ENCODE measurements around the gene C4orf17. TPM values are rescaled to one million over a fixed set of nuclear protein-coding genes. Genes with fewer than 3 reads are reported as not detected.

Gene C4orf17
- total RNA-seq, 1 donor from 2014 or later = not detected

DNA sequence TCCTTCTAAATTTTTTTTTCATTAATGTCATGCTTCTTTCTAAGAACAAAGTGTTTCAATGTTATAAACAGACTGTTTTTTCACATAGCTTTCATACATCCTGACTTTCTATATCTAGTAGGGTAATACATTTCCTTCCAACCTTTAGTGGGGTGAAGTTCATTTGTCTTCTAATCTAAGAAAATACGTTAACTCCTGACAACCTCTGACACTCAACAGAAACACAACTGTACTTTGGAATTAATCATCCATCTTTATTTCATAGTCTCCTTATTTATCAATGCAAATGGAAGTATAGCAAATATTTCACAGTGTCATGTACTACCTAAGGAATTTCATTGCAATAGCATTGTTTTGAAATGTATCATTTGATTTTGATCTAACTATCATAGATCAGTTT is 61.1 kb downstream of the C4orf17 start:
- Mint-ChIP-seq H3K9me3 (no peaks in the 10 kb centered on the region), H3K4me1 (ENCODE audit: unreplicated experiment) (no peaks in the 10 kb centered on the region), H3K27me3 (peaks cover 40% of the 10 kb centered on the region), H3K4me3 (no peak overlapping the region), H3K36me3 (no peaks in the 10 kb centered on the region), H3K27ac (no peak overlapping the region)
- DNase-seq (ENCODE audit: extremely low spot score, unreplicated experiment) = no peak
- TF ChIP-seq, protein P1, sequence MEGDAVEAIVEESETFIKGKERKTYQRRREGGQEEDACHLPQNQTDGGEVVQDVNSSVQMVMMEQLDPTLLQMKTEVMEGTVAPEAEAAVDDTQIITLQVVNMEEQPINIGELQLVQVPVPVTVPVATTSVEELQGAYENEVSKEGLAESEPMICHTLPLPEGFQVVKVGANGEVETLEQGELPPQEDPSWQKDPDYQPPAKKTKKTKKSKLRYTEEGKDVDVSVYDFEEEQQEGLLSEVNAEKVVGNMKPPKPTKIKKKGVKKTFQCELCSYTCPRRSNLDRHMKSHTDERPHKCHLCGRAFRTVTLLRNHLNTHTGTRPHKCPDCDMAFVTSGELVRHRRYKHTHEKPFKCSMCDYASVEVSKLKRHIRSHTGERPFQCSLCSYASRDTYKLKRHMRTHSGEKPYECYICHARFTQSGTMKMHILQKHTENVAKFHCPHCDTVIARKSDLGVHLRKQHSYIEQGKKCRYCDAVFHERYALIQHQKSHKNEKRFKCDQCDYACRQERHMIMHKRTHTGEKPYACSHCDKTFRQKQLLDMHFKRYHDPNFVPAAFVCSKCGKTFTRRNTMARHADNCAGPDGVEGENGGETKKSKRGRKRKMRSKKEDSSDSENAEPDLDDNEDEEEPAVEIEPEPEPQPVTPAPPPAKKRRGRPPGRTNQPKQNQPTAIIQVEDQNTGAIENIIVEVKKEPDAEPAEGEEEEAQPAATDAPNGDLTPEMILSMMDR (conservative IDR thresholded peaks at IDR 0.05) = no peak

DNA sequence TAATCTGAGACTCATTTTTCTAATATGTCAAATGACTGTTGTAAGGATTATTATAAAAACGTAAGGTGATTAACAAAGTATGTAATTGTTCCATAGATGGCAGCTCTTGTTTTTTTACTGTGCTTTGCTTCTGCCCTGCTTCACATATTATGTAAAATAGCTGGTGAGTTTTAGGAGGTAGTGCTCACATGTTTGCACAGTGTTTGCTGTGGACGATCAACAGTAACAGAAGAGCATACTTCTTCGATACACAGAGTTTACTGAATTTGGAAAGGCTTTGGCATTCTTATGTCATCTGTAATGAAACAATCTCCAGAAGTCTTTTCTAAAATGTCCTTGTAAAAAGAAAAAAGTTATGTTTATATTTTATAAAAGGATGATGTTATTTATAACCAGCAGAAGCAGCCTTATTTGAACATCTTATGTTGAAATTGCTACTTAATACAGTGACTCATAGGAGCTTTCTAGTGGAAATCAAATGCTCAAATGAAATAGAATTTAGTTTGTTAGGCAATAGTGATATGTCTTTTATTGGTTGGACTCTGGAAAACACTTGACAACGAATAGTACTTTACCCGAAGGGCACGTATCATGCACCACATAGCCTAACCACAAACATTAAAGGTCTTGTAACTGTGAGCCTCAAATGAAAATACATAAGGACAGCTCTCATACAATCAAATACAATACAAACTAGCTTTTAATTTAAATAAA is 61.9 kb downstream of the C4orf17 start:
- DNase-seq (ENCODE audit: extremely low spot score, unreplicated experiment) = no peak
- H3K4me1 Mint-ChIP-seq (ENCODE audit: unreplicated experiment) = no peaks in the 10 kb centered on the region
- no peaks in the 10 kb centered on the region for H3K36me3 Mint-ChIP-seq
- TF ChIP-seq, protein P1 (conservative IDR thresholded peaks at IDR 0.05) = no peak
- no peak overlapping the region for H3K27ac Mint-ChIP-seq
- no peak overlapping the region for H3K4me3 Mint-ChIP-seq
- H3K27me3 Mint-ChIP-seq = peaks cover 41% of the 10 kb centered on the region
- no peaks in the 10 kb centered on the region for H3K9me3 Mint-ChIP-seq

DNA sequence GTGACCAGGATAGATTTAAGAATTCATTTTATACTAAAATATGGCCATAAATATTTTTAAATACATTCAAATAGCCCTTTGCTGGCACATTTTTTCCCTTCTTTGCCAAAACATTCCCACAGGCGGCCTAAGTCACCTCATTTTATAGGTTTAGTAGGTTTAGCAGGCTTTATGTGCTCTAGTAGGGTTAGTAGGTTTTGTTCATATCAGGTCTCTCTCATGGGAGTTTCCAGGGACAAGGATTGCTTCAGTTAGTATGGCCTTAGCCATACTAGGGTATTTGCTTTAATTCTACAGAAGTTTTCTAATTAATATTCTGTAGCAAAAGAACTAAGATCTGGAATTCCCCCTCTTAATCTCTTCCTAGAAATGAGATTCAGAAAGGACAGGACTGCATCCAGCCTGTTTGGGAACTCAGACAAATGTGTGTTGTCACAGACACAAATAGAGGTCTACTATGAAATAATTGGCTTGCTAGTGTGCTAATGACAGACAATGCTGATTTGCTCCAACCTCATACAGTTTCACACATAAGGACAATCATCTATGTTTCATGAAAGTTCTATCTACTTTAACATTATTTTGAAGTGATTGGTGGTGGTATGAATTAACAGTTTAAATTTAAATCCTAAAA is 63.0 kb downstream of the C4orf17 start:
- TF ChIP-seq, protein P1 (conservative IDR thresholded peaks at IDR 0.05) = no peak
- Mint-ChIP-seq H3K4me3 (no peak overlapping the region), H3K27me3 (peaks cover 34% of the 10 kb centered on the region), H3K36me3 (no peaks in the 10 kb centered on the region), H3K9me3 (no peaks in the 10 kb centered on the region), H3K27ac (no peak overlapping the region), H3K4me1 (ENCODE audit: unreplicated experiment) (no peaks in the 10 kb centered on the region)
- no peak for DNase-seq (ENCODE audit: extremely low spot score, unreplicated experiment)

DNA sequence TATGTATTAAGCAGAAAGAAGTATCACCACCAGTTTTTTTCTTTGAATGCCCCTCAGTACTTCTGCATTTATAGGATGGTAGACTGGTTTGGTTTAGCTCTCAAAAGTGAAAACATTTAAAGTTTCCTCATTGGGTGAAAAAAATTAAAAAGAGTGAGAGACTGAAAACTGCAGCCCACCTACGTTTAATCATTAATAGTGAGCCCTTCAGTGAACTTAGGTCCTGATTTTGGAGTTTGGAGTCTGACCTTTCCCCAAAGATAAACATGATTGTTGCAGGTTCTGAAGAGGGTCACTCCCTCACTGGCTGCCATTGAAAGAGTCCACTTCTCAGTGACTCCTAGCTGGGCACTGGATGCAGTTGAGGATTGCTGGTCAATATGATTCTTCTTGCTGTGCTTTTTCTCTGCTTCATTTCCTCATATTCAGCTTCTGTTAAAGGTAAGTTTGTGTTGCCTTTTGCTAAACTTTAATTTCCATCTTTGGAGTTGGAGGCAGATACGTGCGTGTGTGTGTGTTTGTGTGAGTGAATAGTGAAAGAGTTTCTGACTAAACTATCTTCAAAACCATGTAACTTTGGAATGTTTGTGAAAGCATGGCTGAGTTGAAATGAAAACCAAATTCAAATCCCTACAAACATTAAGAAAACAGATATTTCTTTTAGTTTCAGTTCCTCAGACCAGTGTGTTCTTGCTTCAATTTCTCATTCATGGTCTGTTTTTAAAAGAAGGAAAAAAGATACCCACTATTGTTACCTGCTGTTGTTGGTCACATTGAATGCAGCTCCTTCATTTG is 63.9 kb downstream of the C4orf17 start, which contains the start of gene MTTP:
TSS of gene MTTP (plus strand) at position 295 of the 795 bp plus-strand sequence. CDS start at position 381, 86 bp downstream.
- no peaks in the 10 kb centered on the region for H3K9me3 Mint-ChIP-seq
- peak within 1 kb of the TSS; percentile 37 for H3K27ac Mint-ChIP-seq
- peaks cover 33% of the 10 kb centered on the region for H3K27me3 Mint-ChIP-seq
- TF ChIP-seq, protein P1 (conservative IDR thresholded peaks at IDR 0.05) = no peak
- H3K4me3 Mint-ChIP-seq = peak within 1 kb of the TSS; percentile 69
- no peaks in the 10 kb centered on the region for H3K36me3 Mint-ChIP-seq
- no peaks in the 10 kb centered on the region for H3K4me1 Mint-ChIP-seq (ENCODE audit: unreplicated experiment)
- no peak for DNase-seq (ENCODE audit: extremely low spot score, unreplicated experiment)

DNA sequence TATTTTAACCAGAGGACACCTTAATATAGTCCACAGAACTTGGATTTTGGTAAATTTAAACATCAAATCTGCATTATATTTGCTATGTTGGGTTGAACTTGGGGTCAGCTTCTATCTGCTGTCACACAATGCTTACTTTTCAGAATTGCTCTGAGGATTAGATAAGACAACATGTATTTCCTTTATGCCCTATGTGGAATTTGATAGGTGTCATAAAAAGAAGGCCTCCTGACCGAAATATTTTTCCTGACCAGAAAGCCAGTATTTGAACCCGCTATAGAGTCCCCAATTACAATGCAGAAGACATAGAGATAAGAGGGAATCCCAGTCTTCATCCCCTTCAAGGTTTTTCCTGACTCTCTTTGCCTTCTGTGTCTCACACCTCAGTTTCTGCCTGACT is 67.9 kb downstream of the C4orf17 start:
- no peak for DNase-seq (ENCODE audit: extremely low spot score, unreplicated experiment)
- TF ChIP-seq, protein P1 (conservative IDR thresholded peaks at IDR 0.05) = no peak
- H3K9me3 Mint-ChIP-seq = no peaks in the 10 kb centered on the region
- no peaks in the 10 kb centered on the region for H3K36me3 Mint-ChIP-seq
- no peak overlapping the region for H3K4me3 Mint-ChIP-seq
- H3K4me1 Mint-ChIP-seq (ENCODE audit: unreplicated experiment) = no peaks in the 10 kb centered on the region
- peaks cover 30% of the 10 kb centered on the region for H3K27me3 Mint-ChIP-seq
- H3K27ac Mint-ChIP-seq = no peak overlapping the region
